GM23338 (cell line): ENCODE results near the gene CHRDL2. TPM values are rescaled to one million over a fixed set of nuclear protein-coding genes. Genes with fewer than 3 reads are reported as not detected.

ENCODE experiments used
- ATAC-seq: fragments of 200-7000 bp; cut with Tn5 transposase; 3 replicates; pipeline ENCODE4 v1.9.1; 2020
- DNase-seq: peaks from one replicate; pipeline ENCODE4 v3.0.0-alpha.2; 2015; ENCODE audit warnings: low spot score
- H2AFZ ChIP-seq: fragments of 200-600 bp; sonication (generic); 2 replicates; pipeline ENCODE4 v1.8.0; 2016; ENCODE audit warnings: antibody characterized with exemption, mild to moderate bottlenecking, moderate library complexity
- H3F3A ChIP-seq: fragments of 200-600 bp; sonication (generic); replicated peaks from 2 replicates; pipeline ENCODE4 v1.8.0; 2017; ENCODE audit warnings: antibody characterized with exemption, mixed run types, low read depth
- H3K27ac ChIP-seq: fragments of 200-600 bp; sonication (generic); 2 replicates; pipeline ENCODE4 v1.6.1; 2016; ENCODE audit warnings: low read depth
- H3K27me3 ChIP-seq: fragments of 200-600 bp; sonication (generic); 2 replicates; pipeline ENCODE4 v1.8.0; 2016; ENCODE audit warnings: mild to moderate bottlenecking, mixed run types, moderate library complexity; ENCODE audit not compliant: insufficient read depth
- H3K36me3 ChIP-seq: fragments of 200-600 bp; sonication (generic); 2 replicates; pipeline ENCODE4 v1.8.0; 2016; ENCODE audit warnings: mild to moderate bottlenecking; ENCODE audit not compliant: insufficient read depth
- H3K4me1 ChIP-seq: fragments of 200-600 bp; sonication (generic); 2 replicates; pipeline ENCODE4 v1.8.0; 2016; ENCODE audit warnings: mild to moderate bottlenecking, moderate library complexity; ENCODE audit not compliant: insufficient read depth
- H3K4me2 ChIP-seq: fragments of 200-600 bp; sonication (generic); 2 replicates; pipeline ENCODE4 v1.7.1; 2017; ENCODE audit warnings: mixed run types
- H3K4me3 ChIP-seq: fragments of 200-600 bp; sonication (generic); 2 replicates; pipeline ENCODE4 v1.6.1; 2016; ENCODE audit warnings: mixed run types
- H3K79me2 ChIP-seq: fragments of 200-600 bp; sonication (generic); replicated peaks from 2 replicates; pipeline ENCODE4 v1.8.0; 2017; ENCODE audit warnings: mild to moderate bottlenecking; ENCODE audit not compliant: insufficient read depth
- H3K9me2 ChIP-seq: fragments of 200-600 bp; sonication (generic); 2 replicates; pipeline ENCODE4 v1.8.0; 2017; ENCODE audit not compliant: insufficient read depth
- H4K20me1 ChIP-seq: fragments of 200-600 bp; sonication (generic); replicated peaks from 2 replicates; pipeline ENCODE4 v1.8.0; 2017; ENCODE audit warnings: mild to moderate bottlenecking; ENCODE audit not compliant: insufficient read depth
- H3K27ac Mint-ChIP-seq: 2 replicates; pipeline ENCODE4 v1.8.0; 2020; ENCODE audit warnings: inconsistent platforms, mild to moderate bottlenecking, moderate library complexity, mixed read lengths
- H3K27me3 Mint-ChIP-seq: 3 replicates; pipeline ENCODE4 v1.8.0; 2022; ENCODE audit warnings: low read depth, mild to moderate bottlenecking, moderate library complexity, mixed read lengths, inconsistent platforms; ENCODE audit not compliant: insufficient read depth, poor library complexity
- H3K36me3 Mint-ChIP-seq: 3 replicates; pipeline ENCODE4 v1.8.0; 2021; ENCODE audit warnings: low read depth, mild to moderate bottlenecking, inconsistent platforms, moderate library complexity, mixed read lengths
- H3K4me1 Mint-ChIP-seq: 3 replicates; pipeline ENCODE4 v1.8.0; 2020; ENCODE audit warnings: mild to moderate bottlenecking, inconsistent platforms, mixed read lengths
- H3K4me3 Mint-ChIP-seq: 3 replicates; pipeline ENCODE4 v1.8.0; 2021; ENCODE audit warnings: moderate library complexity, mild to moderate bottlenecking, inconsistent platforms, mixed read lengths
- H3K9me3 Mint-ChIP-seq: 3 replicates; pipeline ENCODE4 v1.8.0; 2020; ENCODE audit warnings: moderate library complexity, mild to moderate bottlenecking, inconsistent platforms, mixed read lengths
- CTCF ChIP-seq, 2 experiments: fragments of 200-600 bp in 1 of 2; sonication (generic) in 1 of 2; conservative IDR thresholded peaks; 2 replicates each; pipeline versions ENCODE4 v1.5.1 to v1.6.1; 2016 to 2017; ENCODE audit warnings: antibody characterized with exemption in 2 of 2, low read depth in 2 of 2, mild to moderate bottlenecking in 2 of 2, moderate library complexity in 1 of 2
- ETS1 ChIP-seq: IDR thresholded peaks from 2 replicates; pipeline ENCODE4 v1.6.1; 2016; ENCODE audit warnings: antibody characterized with exemption
- EZH2 ChIP-seq: fragments of 200-600 bp; sonication (generic); IDR thresholded peaks from one replicate; pipeline ENCODE4 v1.8.0; 2017; ENCODE audit warnings: antibody characterized with exemption, mild to moderate bottlenecking, low read depth; ENCODE audit not compliant: unreplicated experiment
- EZH2phosphoT487 ChIP-seq: fragments of 200-600 bp; sonication (generic); IDR thresholded peaks from one replicate; pipeline ENCODE4 v1.8.1; 2018; ENCODE audit warnings: antibody characterized with exemption; ENCODE audit not compliant: unreplicated experiment
- JUNB ChIP-seq: IDR thresholded peaks from one replicate; pipeline ENCODE4 v1.6.1; 2016; ENCODE audit warnings: antibody characterized with exemption; ENCODE audit not compliant: unreplicated experiment
- NANOG ChIP-seq: IDR thresholded peaks from 2 replicates; pipeline ENCODE4 v1.6.1; 2016; ENCODE audit warnings: antibody characterized with exemption, borderline replicate concordance
- POLR2AphosphoS5 ChIP-seq: IDR thresholded peaks from 2 replicates; pipeline ENCODE4 v1.6.1; 2016; ENCODE audit warnings: antibody characterized with exemption, low read depth
- REST ChIP-seq: IDR thresholded peaks from one replicate; pipeline ENCODE4 v1.6.1; 2018; ENCODE audit warnings: antibody characterized with exemption; ENCODE audit not compliant: unreplicated experiment
- STAT1 ChIP-seq: IDR thresholded peaks from one replicate; pipeline ENCODE4 v1.6.1; 2016; ENCODE audit warnings: antibody characterized with exemption; ENCODE audit not compliant: unreplicated experiment
- ZNF114 ChIP-seq: fragments of 250-450 bp; sonication (Bioruptor Pico); IDR thresholded peaks from 2 replicates; pipeline ENCODE4 v1.5.0; 2020; ENCODE audit warnings: mild to moderate bottlenecking, moderate library complexity
- ZNF331 ChIP-seq: fragments of 250-450 bp; sonication (Bioruptor Pico); IDR thresholded peaks from 2 replicates; pipeline ENCODE4 v1.5.0; 2020; ENCODE audit warnings: low read depth, mild to moderate bottlenecking, moderate library complexity
- polyA plus RNA-seq: library from polyadenylated mRNA; unstranded; fragments of >200 nt; fragmentation: Nextera tagmentation; extraction: Ambion mirVana; gene quantifications from 2 replicates; pipeline ENCODE4 v1.2.1, GENCODE V29; 2016
- total RNA-seq: library from RNA; depleted of rRNA; stranded (reverse); fragments of >200 nt; shearing (Covaris generic); gene quantifications from 2 replicates; pipeline ENCODE4 v1.2.3, GENCODE V29; 2014

The CHRDL2 gene
- total and polyA plus RNA-seq, 2 experiments from 2014 or later: 0.21 TPM; not detected in 1

- peaks cover 21% of the 10 kb centered on the region for H3K4me1 Mint-ChIP-seq
- Histone ChIP-seq H3K4me2 (no peak overlapping the region), H3K9me2 (peaks cover 5% of the 10 kb centered on the region; the same call in 1 of the 2 replicates), H3K27me3 (no peaks in the 10 kb centered on the region), H3K36me3 (no peaks in the 10 kb centered on the region), H2AFZ (no peak overlapping the region), H4K20me1 (no peaks in the 10 kb centered on the region), H3F3A (no peaks in the 10 kb centered on the region), H3K79me2 (no peaks in the 10 kb centered on the region), H3K4me1 (peaks cover 17% of the 10 kb centered on the region), H3K4me3 (no peak overlapping the region), H3K27ac (no peak overlapping the region)
- H3K9me3 Mint-ChIP-seq: no peaks in the 10 kb centered on the region; the same call in 2 of the 3 replicates
- H3K36me3 Mint-ChIP-seq: no peaks in the 10 kb centered on the region
- ATAC-seq: no peak
- H3K4me3 Mint-ChIP-seq: no peak overlapping the region
- TF ChIP-seq ETS1: no peak
- TF ChIP-seq CTCF (conservative IDR thresholded peaks at IDR 0.05; ENCODE audit: low read depth in 2 of 2): no peak
- TF ChIP-seq POLR2AphosphoS5: no peak
- TF ChIP-seq STAT1: no peak
- no peak for TF ChIP-seq ZNF331 (CRISPR knock-in tag)
- TF ChIP-seq ZNF114 (CRISPR knock-in tag): no peak
- DNase-seq: no peak
- H3K27ac Mint-ChIP-seq: no peak overlapping the region
- H3K27me3 Mint-ChIP-seq: peaks cover 15% of the 10 kb centered on the region
These were observed 37.7 kb downstream of the CHRDL2 start for GRCh38 chr11:74693531-74693930.

- H3K4me3 Mint-ChIP-seq: no peak overlapping the region
- Histone ChIP-seq H3K79me2 (no peaks in the 10 kb centered on the region), H3K27ac (no peak overlapping the region), H3K4me1 (peaks cover 8% of the 10 kb centered on the region; the same call in 1 of the 2 replicates), H2AFZ (no peak overlapping the region), H3F3A (no peaks in the 10 kb centered on the region), H3K27me3 (no peaks in the 10 kb centered on the region), H3K36me3 (no peaks in the 10 kb centered on the region), H3K9me2 (peaks cover 5% of the 10 kb centered on the region; the same call in 1 of the 2 replicates), H3K4me2 (no peak overlapping the region), H4K20me1 (no peaks in the 10 kb centered on the region), H3K4me3 (no peak overlapping the region)
- DNase-seq (no peak), ATAC-seq (no peak)
- peaks cover 10% of the 10 kb centered on the region for H3K4me1 Mint-ChIP-seq
- peaks cover 12% of the 10 kb centered on the region for H3K27me3 Mint-ChIP-seq
- no peak for TF ChIP-seq ETS1
- TF ChIP-seq JUNB: no peak
- no peak for TF ChIP-seq NANOG
- TF ChIP-seq EZH2phosphoT487: no peak
- no peak for TF ChIP-seq EZH2
- no peak for TF ChIP-seq CTCF (conservative IDR thresholded peaks at IDR 0.05; ENCODE audit: low read depth in 2 of 2)
- TF ChIP-seq REST: no peak
- no peak for TF ChIP-seq ZNF114 (CRISPR knock-in tag)
- H3K27ac Mint-ChIP-seq: no peak overlapping the region
- no peaks in the 10 kb centered on the region for H3K36me3 Mint-ChIP-seq
- no peaks in the 10 kb centered on the region; the same call in 2 of the 3 replicates for H3K9me3 Mint-ChIP-seq
These were observed 39.5 kb downstream of the CHRDL2 start for GRCh38 chr11:74691755-74692154.
